K562 (cell line): ENCODE results near the gene RWDD3. TPM values are rescaled to one million over a fixed set of nuclear protein-coding genes. Genes with fewer than 3 reads are reported as not detected.
A peak's percentile ranks its signal among the peaks of the same experiment; 100 is the strongest.

Experiments
- ARHGAP35 ChIP-seq: fragments of 450-650 bp; IDR thresholded peaks from 2 replicates; pipeline ENCODE4 v1.6.1; 2018; ENCODE audit not compliant: partially characterized antibody
- C11orf30 ChIP-seq: fragments of 450-650 bp; IDR thresholded peaks from 2 replicates; pipeline ENCODE4 v1.6.1; 2016; ENCODE audit warnings: low read depth, mild to moderate bottlenecking
- FOXJ2 ChIP-seq: fragments of 200-800 bp; sonication (Bioruptor generic); IDR thresholded peaks from 2 replicates; pipeline ENCODE4 v1.6.1; 2016; ENCODE audit warnings: missing genetic modification characterization, missing compliant biosample characterization
- HCFC1 ChIP-seq: IDR thresholded peaks from 2 replicates; pipeline ENCODE4 v1.6.1; 2012; ENCODE audit warnings: low read depth, low read length, improper control_type of control experiment
- MAFF ChIP-seq: IDR thresholded peaks from 2 replicates; pipeline ENCODE4 v1.6.1; 2012; ENCODE audit warnings: low read length, improper control_type of control experiment
- MAFG ChIP-seq: fragments of 450-650 bp; conservative IDR thresholded peaks from 2 replicates; pipeline ENCODE4 v1.6.1; 2016; ENCODE audit warnings: missing genetic modification characterization, missing compliant biosample characterization
- MAFK ChIP-seq: IDR thresholded peaks from 2 replicates; pipeline ENCODE4 v1.6.1; 2011; ENCODE audit warnings: low read length, improper control_type of control experiment
- MCM2 ChIP-seq: fragments of 450-650 bp; IDR thresholded peaks from 2 replicates; pipeline ENCODE4 v1.6.1; 2017; ENCODE audit warnings: low read depth, mild to moderate bottlenecking
- NFIX ChIP-seq: fragments of 250-450 bp; sonication (Bioruptor Pico); IDR thresholded peaks from 2 replicates; pipeline ENCODE4 v1.4.0; 2020; ENCODE audit warnings: low read depth, mild to moderate bottlenecking, moderate library complexity
- RBM15 ChIP-seq: fragments of 200-400 bp; formaldehyde crosslinking; IDR thresholded peaks from 2 replicates; pipeline ENCODE4 v1.6.1; 2018; ENCODE audit warnings: mild to moderate bottlenecking, low read length, moderate library complexity; ENCODE audit not compliant: insufficient read depth
- U2AF1 ChIP-seq: fragments of 200-400 bp; formaldehyde crosslinking; optimal IDR thresholded peaks from 2 replicates; pipeline ENCODE3; 2017; ENCODE audit warnings: mild to moderate bottlenecking, low read depth, low read length, moderate library complexity
- ZNF316 ChIP-seq: fragments of 450-650 bp; IDR thresholded peaks from 2 replicates; pipeline ENCODE4 v1.6.1; 2016
- ZNF512 ChIP-seq: IDR thresholded peaks from 2 replicates; pipeline ENCODE4 v1.6.1; 2016; ENCODE audit warnings: missing genetic modification characterization, missing compliant biosample characterization
- polyA plus RNA-seq, 8 experiments: library from polyadenylated mRNA; depleted of rRNA in 4 of 8; stranded (reverse) in 5 of 8; unstranded in 3 of 8; fragments of >200 nt; fragmentation: Nextera tagmentation in 2 of 8; fragmentation: Illumina TruSeq in 1 of 8; extraction: Ambion mirVana in 2 of 8; extraction: Trizol in 1 of 8; gene quantifications; 2 replicates each; pipeline versions ENCODE4 v1.2.1 to v1.2.3, GENCODE V29; 2011 to 2014; ENCODE audit warnings: inconsistent platforms in 1 of 8, missing spikeins in 1 of 8
- total RNA-seq, 7 experiments: library from RNA; depleted of rRNA in 6 of 7; stranded (reverse); fragments of >200 nt in 6 of 7; fragmentation: Illumina TruSeq in 2 of 7; extraction: Trizol in 2 of 7; gene quantifications; 2 replicates each; pipeline versions ENCODE4 v1.2.1 to v1.2.3, GENCODE V29; 2011 to 2021; ENCODE audit warnings: low replicate concordance in 1 of 7
- TF ChIP-seq, protein P1 (sequence below), 2 experiments: IDR thresholded peaks; 2 replicates each; pipeline ENCODE4 v1.6.1; 2011; ENCODE audit warnings: borderline replicate concordance in 1 of 2, control low read depth in 1 of 2, low read depth in 1 of 2, low read length in 1 of 2, mild to moderate bottlenecking in 1 of 2, mixed read lengths in 1 of 2, moderate library complexity in 1 of 2; ENCODE audit not compliant: insufficient read depth in 1 of 2, insufficient read length in 1 of 2, poor library complexity in 1 of 2, severe bottlenecking in 1 of 2; ENCODE audit errors: extremely low read depth in 1 of 2
- TF ChIP-seq, protein P2 (sequence below): fragments of 250-450 bp; sonication (Bioruptor Pico); IDR thresholded peaks from 2 replicates; pipeline ENCODE4 v1.5.0; 2021

Gene RWDD3
- total and polyA plus RNA-seq, 9 of the 15 experiments (the other 6 are each of a cell fraction or from before 2014, with no cell fraction given): 21.6 to 65.0 (median 34.9) TPM

DNA sequence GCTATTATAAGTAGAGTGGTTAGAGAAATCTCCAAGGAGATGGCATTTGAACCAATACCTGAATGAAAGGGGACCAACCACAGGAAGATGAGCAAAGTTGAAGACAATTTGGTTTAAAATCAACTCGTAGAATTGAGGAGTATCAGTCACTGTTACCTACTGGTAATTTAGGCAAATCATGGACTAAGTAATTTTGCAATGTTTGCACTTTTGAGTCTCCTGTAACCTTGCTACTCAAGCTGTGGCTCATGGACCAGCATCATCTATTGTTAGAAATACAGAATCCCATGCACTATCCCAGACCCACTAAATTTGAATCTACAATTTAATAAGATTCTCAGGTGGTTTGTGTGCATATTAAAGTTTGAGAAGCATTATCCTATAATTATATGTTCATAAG is 21.8 kb downstream of the RWDD3 start (continued):
- TF ChIP-seq FOXJ2 (tag) (no peak), MAFG (tag) (peak; percentile 52; the same call in 1 of the 2 replicates), U2AF1 (no peak), ZNF316 (peak; percentile 84), MAFK (peak; percentile 71), ZNF512 (no peak), MCM2 (no peak), NFIX (CRISPR knock-in tag) (no peak), ARHGAP35 (no peak), C11orf30 (peak; percentile 65), RBM15 (no peak), HCFC1 (no peak), MAFF (peak; percentile 60)
- TF ChIP-seq, protein P1, sequence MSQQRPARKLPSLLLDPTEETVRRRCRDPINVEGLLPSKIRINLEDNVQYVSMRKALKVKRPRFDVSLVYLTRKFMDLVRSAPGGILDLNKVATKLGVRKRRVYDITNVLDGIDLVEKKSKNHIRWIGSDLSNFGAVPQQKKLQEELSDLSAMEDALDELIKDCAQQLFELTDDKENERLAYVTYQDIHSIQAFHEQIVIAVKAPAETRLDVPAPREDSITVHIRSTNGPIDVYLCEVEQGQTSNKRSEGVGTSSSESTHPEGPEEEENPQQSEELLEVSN (IDR thresholded peaks at IDR 0.05; ENCODE audit: borderline replicate concordance in 1 of 2, extremely low read depth in 1 of 2, insufficient read depth in 1 of 2, insufficient read length in 1 of 2, low read depth in 1 of 2, low read length in 1 of 2, poor library complexity in 1 of 2, severe bottlenecking in 1 of 2): no peak
- TF ChIP-seq, protein P2, sequence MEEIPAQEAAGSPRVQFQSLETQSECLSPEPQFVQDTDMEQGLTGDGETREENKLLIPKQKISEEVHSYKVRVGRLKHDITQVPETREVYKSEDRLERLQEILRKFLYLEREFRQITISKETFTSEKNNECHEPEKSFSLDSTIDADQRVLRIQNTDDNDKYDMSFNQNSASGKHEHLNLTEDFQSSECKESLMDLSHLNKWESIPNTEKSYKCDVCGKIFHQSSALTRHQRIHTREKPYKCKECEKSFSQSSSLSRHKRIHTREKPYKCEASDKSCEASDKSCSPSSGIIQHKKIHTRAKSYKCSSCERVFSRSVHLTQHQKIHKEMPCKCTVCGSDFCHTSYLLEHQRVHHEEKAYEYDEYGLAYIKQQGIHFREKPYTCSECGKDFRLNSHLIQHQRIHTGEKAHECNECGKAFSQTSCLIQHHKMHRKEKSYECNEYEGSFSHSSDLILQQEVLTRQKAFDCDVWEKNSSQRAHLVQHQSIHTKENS (CRISPR knock-in tag): no peak
